H1 (cell line): ENCODE data around the gene CCDC12. TPM values are rescaled to one million over a fixed set of nuclear protein-coding genes. Genes with fewer than 3 reads are reported as not detected.

Experiments used
- CTCF ChIA-PET: fragments of 300-600 bp; sonication (Branson Sonifier 250); formaldehyde crosslinking; loops from one replicate; lab custom pipeline; 2021; ENCODE audit not compliant: partially characterized antibody; lab: Charles Lee
- POLR2A ChIA-PET: fragments of 300-600 bp; sonication (Branson Sonifier 250); formaldehyde crosslinking; loops from one replicate; lab custom pipeline; 2021; ENCODE audit warnings: inconsistent platforms; ENCODE audit not compliant: partially characterized antibody; lab: Charles Lee
- DNase-seq, 2 experiments: peaks; one replicate each; pipeline versions ENCODE4 v3.0.0 to v3.0.0-alpha.2; 2010 to 2022; ENCODE audit warnings: low spot score in 2 of 2, low read depth in 1 of 2, mixed read lengths in 1 of 2
- FAIRE-seq: peaks from 2 replicates; lab custom pipeline; 2011; peaks lifted over from hg19 to GRCh38; lab: Jason Lieb, UNC
- H2AFZ ChIP-seq: 2 replicates; pipeline ENCODE4 v1.8.1; 2012; ENCODE audit warnings: low read length, inconsistent platforms
- H2AK5ac ChIP-seq: 2 replicates; pipeline ENCODE4 v1.6.1; 2013; ENCODE audit warnings: low read depth, low read length
- H2BK120ac ChIP-seq: replicated peaks from 2 replicates; pipeline ENCODE3; 2013; ENCODE audit warnings: low read depth, low read length, inconsistent platforms
- H2BK12ac ChIP-seq: 2 replicates; pipeline ENCODE4 v1.6.1; 2013; ENCODE audit warnings: low read depth, low read length
- H2BK15ac ChIP-seq: 2 replicates; pipeline ENCODE4 v1.6.1; 2013; ENCODE audit warnings: low read length
- H2BK20ac ChIP-seq: 2 replicates; pipeline ENCODE4 v1.6.1; 2013; ENCODE audit warnings: low read length
- H2BK5ac ChIP-seq: 2 replicates; pipeline ENCODE4 v1.6.1; 2013; ENCODE audit warnings: low read depth, low read length
- H3K14ac ChIP-seq: 2 replicates; pipeline ENCODE4 v1.6.1; 2013; ENCODE audit warnings: inconsistent platforms; ENCODE audit not compliant: insufficient read length
- H3K18ac ChIP-seq: 2 replicates; pipeline ENCODE4 v1.6.1; 2013; ENCODE audit warnings: low read length; ENCODE audit errors: extremely low read depth
- H3K23ac ChIP-seq: 2 replicates; pipeline ENCODE4 v1.6.1; 2013; ENCODE audit warnings: inconsistent platforms; ENCODE audit not compliant: insufficient read length
- H3K23me2 ChIP-seq: 2 replicates; pipeline ENCODE4 v1.6.1; 2013; ENCODE audit warnings: low read depth, low read length
- H3K27ac ChIP-seq: 2 replicates; pipeline ENCODE4 v1.6.1; 2011; ENCODE audit warnings: low read depth, low read length, inconsistent platforms
- H3K27me3 ChIP-seq, 4 experiments: replicated peaks in 1 of 4; 1 replicate in 1 of 4; 2 replicates in 3 of 4; pipeline versions ENCODE4 v1.6.1 to v1.8.1; 2011 to 2013; ENCODE audit warnings: low read length in 3 of 4, mild to moderate bottlenecking in 3 of 4, inconsistent platforms in 2 of 4, mixed read lengths in 2 of 4, moderate library complexity in 1 of 4; ENCODE audit not compliant: control insufficient read depth in 3 of 4, insufficient read depth in 3 of 4; ENCODE audit errors: extremely low read depth in 1 of 4
- H3K36me3 ChIP-seq, 4 experiments: 2 replicates each; pipeline versions ENCODE4 v1.6.1 to v1.8.1; 2011 to 2013; ENCODE audit warnings: mild to moderate bottlenecking in 4 of 4, low read length in 3 of 4, moderate library complexity in 2 of 4, control low read depth in 1 of 4, inconsistent platforms in 1 of 4; ENCODE audit not compliant: insufficient read depth in 4 of 4, control insufficient read depth in 2 of 4
- H3K4ac ChIP-seq: replicated peaks from 2 replicates; pipeline ENCODE3; 2013; ENCODE audit warnings: low read length, low read depth, mixed read lengths, inconsistent platforms; ENCODE audit not compliant: insufficient read length
- H3K4me1 ChIP-seq, 4 experiments: replicated peaks in 1 of 4; 1 replicate in 1 of 4; 2 replicates in 3 of 4; pipeline versions ENCODE4 v1.6.1 to v1.8.1; 2011 to 2013; ENCODE audit warnings: low read length in 3 of 4, inconsistent platforms in 2 of 4, mixed read lengths in 1 of 4; ENCODE audit not compliant: insufficient read depth in 4 of 4, control insufficient read depth in 3 of 4
- H3K4me2 ChIP-seq, 2 experiments: 2 replicates each; pipeline versions ENCODE4 v1.6.1 to v1.8.1; 2011 to 2013; ENCODE audit warnings: low read depth in 2 of 2, low read length in 2 of 2, control low read depth in 1 of 2, inconsistent platforms in 1 of 2, mild to moderate bottlenecking in 1 of 2; ENCODE audit not compliant: insufficient read depth in 1 of 2
- H3K4me3 ChIP-seq, 4 experiments: fragments of 200-600, 300-600 bp in 1 of 4; sonication (generic), shearing (Covaris generic), sonication (Bioruptor Twin) in 1 of 4; 2 replicates each; pipeline versions ENCODE4 v1.5.1 to v1.8.1; 2011 to 2016; ENCODE audit warnings: low read length in 4 of 4, low read depth in 3 of 4, control low read depth in 2 of 4, inconsistent platforms in 2 of 4, mild to moderate bottlenecking in 2 of 4, mixed read lengths in 1 of 4, moderate library complexity in 1 of 4; ENCODE audit not compliant: insufficient read depth in 2 of 4; ENCODE audit errors: extremely low read depth in 1 of 4
- H3K56ac ChIP-seq: replicated peaks from 2 replicates; pipeline ENCODE3; 2013; ENCODE audit warnings: low read depth, mild to moderate bottlenecking, mixed read lengths, low read length, inconsistent platforms; ENCODE audit not compliant: insufficient read length
- H3K79me1 ChIP-seq: 2 replicates; pipeline ENCODE4 v1.6.1; 2013; ENCODE audit warnings: low read depth, low read length, control low read depth
- H3K79me2 ChIP-seq, 2 experiments: 2 replicates each; pipeline versions ENCODE4 v1.6.1 to v1.8.1; 2012 to 2013; ENCODE audit warnings: low read length in 2 of 2, mild to moderate bottlenecking in 2 of 2, inconsistent platforms in 1 of 2; ENCODE audit not compliant: insufficient read depth in 2 of 2, control insufficient read depth in 1 of 2
- H3K9ac ChIP-seq, 4 experiments: replicated peaks in 1 of 4; 1 replicate in 1 of 4; 2 replicates in 3 of 4; pipeline versions ENCODE4 v1.6.1 to v1.8.1; 2011 to 2013; ENCODE audit warnings: low read depth in 3 of 4, low read length in 3 of 4, control low read depth in 2 of 4, mild to moderate bottlenecking in 2 of 4, moderate library complexity in 2 of 4, inconsistent platforms in 1 of 4; ENCODE audit errors: extremely low read depth in 1 of 4
- H3K9me3 ChIP-seq, 2 experiments: 2 replicates each; pipeline versions ENCODE4 v1.6.1 to v1.8.1; 2012 to 2013; ENCODE audit warnings: mild to moderate bottlenecking in 2 of 2, moderate library complexity in 2 of 2, control low read depth in 1 of 2, inconsistent platforms in 1 of 2, low read depth in 1 of 2, low read length in 1 of 2, mixed read lengths in 1 of 2; ENCODE audit not compliant: insufficient read depth in 2 of 2
- H4K20me1 ChIP-seq, 2 experiments: replicated peaks in 1 of 2; 2 replicates each; pipeline versions ENCODE3 to v1.8.1; 2011 to 2013; ENCODE audit warnings: inconsistent platforms in 2 of 2, low read length in 2 of 2, mild to moderate bottlenecking in 1 of 2; ENCODE audit not compliant: insufficient read depth in 2 of 2, control insufficient read depth in 1 of 2
- H4K5ac ChIP-seq: 2 replicates; pipeline ENCODE4 v1.6.1; 2013; ENCODE audit warnings: low read length, low read depth, mixed read lengths, inconsistent platforms; ENCODE audit not compliant: insufficient read length
- H4K8ac ChIP-seq: 2 replicates; pipeline ENCODE4 v1.8.0; 2013; ENCODE audit warnings: mild to moderate bottlenecking, moderate library complexity, low read length, inconsistent platforms; ENCODE audit not compliant: insufficient read depth; ENCODE audit errors: extremely low read depth
- H4K91ac ChIP-seq: replicated peaks from 2 replicates; pipeline ENCODE3; 2013; ENCODE audit warnings: low read length, mixed read lengths, inconsistent platforms; ENCODE audit not compliant: insufficient read length
- CHD2 ChIP-seq: IDR thresholded peaks from 2 replicates; pipeline ENCODE4 v1.6.1; 2012; ENCODE audit warnings: low read length, improper control_type of control experiment
- SUZ12 ChIP-seq: fragments of 200-600 bp; sonication (generic); IDR thresholded peaks from 2 replicates; pipeline ENCODE4 v1.6.1; 2012; ENCODE audit warnings: mild to moderate bottlenecking, inconsistent platforms, low read length, moderate library complexity, mixed read lengths
- WGBS, 2 experiments: shearing (Covaris generic) in 1 of 2; methylation state at CpG; one replicate each; pipeline versions ENCODE4 v1.1.6 to v1.1.7; 2013 to 2015; ENCODE audit warnings: low lambda C conversion rate in 2 of 2, mixed read lengths in 2 of 2, inconsistent platforms in 1 of 2, low coverage in 1 of 2, missing lambda C conversion rate in 1 of 2; ENCODE audit not compliant: insufficient replicate concordance in 2 of 2, insufficient coverage in 1 of 2, insufficient read length in 1 of 2; ENCODE audit errors: extremely low coverage in 1 of 2, missing lambda C conversion rate in 1 of 2; 5-methylcytosine and 5-hydroxymethylcytosine counted together
- polyA plus RNA-seq, 7 experiments: library from polyadenylated mRNA; depleted of rRNA in 3 of 7; stranded (reverse) in 5 of 7; unstranded in 2 of 7; fragments of >200 nt in 5 of 7; fragments of 200-250 nt in 2 of 7; gene quantifications; 1 replicate in 5 of 7; 2 replicates in 1 of 7; 4 replicates in 1 of 7; pipeline versions ENCODE4 v1.2.1 to v1.2.3, GENCODE V29; 2011 to 2013; ENCODE audit warnings: missing spikeins in 2 of 7, mixed read lengths in 2 of 7
- total RNA-seq: library from RNA; stranded (reverse); fragmentation: NEBNext Ultra II Directional; extraction: Animal tissue kit (Norgen Biotek cat#: 25700); gene quantifications from 2 replicates; pipeline ENCODE4 v1.2.1, GENCODE V29; 2021

CCDC12 gene
- total and polyA plus RNA-seq, 2 of the 8 experiments (the other 6 are each of a cell fraction or from before 2014, with no cell fraction given), result 29.5 to 41.3 TPM

DNA sequence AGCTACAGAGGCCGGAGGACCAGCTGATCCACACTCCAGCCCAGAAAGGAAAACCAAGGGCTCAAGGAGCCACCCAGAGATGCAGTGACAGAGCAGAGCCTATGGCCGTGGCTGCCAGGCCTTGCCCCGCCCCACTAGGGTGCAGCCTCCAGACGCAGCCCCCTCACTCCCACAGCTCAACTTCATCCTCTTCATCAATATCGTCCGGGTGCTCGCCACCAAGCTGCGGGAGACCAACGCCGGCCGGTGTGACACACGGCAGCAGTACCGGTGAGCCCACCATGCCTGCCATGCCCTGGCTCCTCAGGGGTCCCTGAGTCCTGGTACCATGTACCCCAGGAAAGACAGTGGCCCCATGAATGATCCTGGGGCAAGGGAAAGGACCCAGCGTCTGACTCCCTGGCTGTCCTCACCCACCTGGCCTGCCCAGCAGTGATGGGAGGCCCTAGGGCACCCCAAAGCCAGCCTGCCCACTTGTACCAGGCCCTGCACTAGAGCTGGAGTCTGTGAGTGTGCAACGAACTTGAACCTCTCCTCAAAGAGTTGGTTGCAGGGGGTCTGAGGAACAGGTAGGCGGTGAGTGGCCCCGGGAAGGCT, 74.9 kb downstream of the CCDC12 start:
- no peak overlapping the region for H3K4me2 ChIP-seq
- no peak overlapping the region for H2BK20ac ChIP-seq
- H3K79me1 ChIP-seq, result no peaks in the 10 kb centered on the region
- peaks cover 0 to 2% of the 10 kb centered on the region in 2 experiments for H4K20me1 ChIP-seq
- no peak overlapping the region for H4K91ac ChIP-seq
- peaks cover 0 to 23% (median 19%) of the 10 kb centered on the region in 4 experiments; a peak in 5 of 7 replicates for H3K27me3 ChIP-seq
- no peak overlapping the region for H2BK15ac ChIP-seq
- no peak overlapping the region for H3K9ac ChIP-seq
- no peak overlapping the region for H3K18ac ChIP-seq
- no peaks in the 10 kb centered on the region for H3K36me3 ChIP-seq
- H4K5ac ChIP-seq, result no peak overlapping the region
- no peak overlapping the region for H3K23ac ChIP-seq
- H2BK5ac ChIP-seq, result no peak overlapping the region
- CTCF ChIA-PET, result interaction anchor here (0.9 to 13.3 kb wide), 11 partner anchors 7 to 413 kb away, joined by 3 to 91 read pairs (median 7); partner anchors contain the start of gene MYL3
- POLR2A ChIA-PET, result interaction anchor here (1.0 to 1.3 kb wide), 2 partner anchors 8 to 20 kb away, joined by 3 read pairs; no protein-coding TSS in a partner anchor
- H3K4ac ChIP-seq, result no peak overlapping the region
- H2BK12ac ChIP-seq, result no peak overlapping the region
- H3K56ac ChIP-seq, result no peak overlapping the region
- peaks cover 5% of the 10 kb centered on the region; the same call in 1 of the 2 replicates for H3K23me2 ChIP-seq
- H2AK5ac ChIP-seq, result no peak overlapping the region
- no peak overlapping the region for H3K27ac ChIP-seq
- H3K79me2 ChIP-seq, result no peaks in the 10 kb centered on the region
- no peaks in the 10 kb centered on the region for H3K9me3 ChIP-seq
- no peak overlapping the region for H4K8ac ChIP-seq
- no peak overlapping the region for H2AFZ ChIP-seq
- no peak overlapping the region for H3K4me3 ChIP-seq
- DNase-seq (no peak), FAIRE-seq (no peak)
- no peak overlapping the region for H2BK120ac ChIP-seq
- WGBS, 2 experiments, result 87% methylated on average over 17 of the region's 17 CpGs; no CpG with 5 or more reads in 1 of the 2 experiments
- no peak overlapping the region for H3K14ac ChIP-seq
- no peak for TF ChIP-seq SUZ12
- no peak for TF ChIP-seq CHD2
- peaks cover 0 to 7% (median 2%) of the 10 kb centered on the region in 4 experiments; a peak in 4 of 7 replicates for H3K4me1 ChIP-seq
